NCI-H128 (cell line): Measurements from ENCODE around the gene RNF225.
A peak's percentile ranks its signal among the peaks of the same experiment; 100 is the strongest.
"Not testable (repeated sequence)": the region's sequence is repeated elsewhere in the genome, so short reads cannot be mapped to it uniquely, and the experiment has no call there.

ENCODE experiments used
- DNase-seq: peaks from one replicate; lab custom pipeline; 2025; ENCODE audit not compliant: unreplicated experiment; lab: John Stamatoyannopoulos, UW

RNF225 gene

DNA sequence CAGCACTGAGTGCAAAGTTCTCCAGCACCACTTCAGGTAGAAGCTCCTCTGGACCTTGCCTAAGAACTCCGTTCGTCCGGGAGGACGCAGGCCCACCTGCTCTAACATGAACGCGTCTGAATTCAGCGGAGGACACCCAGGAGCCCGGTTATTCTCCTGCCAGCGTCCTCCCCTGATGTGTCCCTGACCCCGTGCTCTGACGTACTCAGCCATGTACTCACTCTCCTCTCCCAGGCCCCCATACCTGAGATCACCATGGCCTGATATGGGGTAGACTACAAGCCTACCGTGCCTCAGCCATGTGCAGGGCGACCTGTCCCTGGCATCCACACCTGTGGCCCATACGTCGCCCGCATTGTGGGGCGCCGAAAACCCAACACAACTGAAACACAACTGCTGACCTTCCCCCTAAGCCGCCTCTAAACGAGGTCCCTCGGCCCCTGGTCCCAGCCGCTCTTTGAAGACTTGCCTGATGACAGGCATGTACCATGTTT lies 12.2 kb downstream of the RNF225 start:
- DNase-seq = no peak

DNA sequence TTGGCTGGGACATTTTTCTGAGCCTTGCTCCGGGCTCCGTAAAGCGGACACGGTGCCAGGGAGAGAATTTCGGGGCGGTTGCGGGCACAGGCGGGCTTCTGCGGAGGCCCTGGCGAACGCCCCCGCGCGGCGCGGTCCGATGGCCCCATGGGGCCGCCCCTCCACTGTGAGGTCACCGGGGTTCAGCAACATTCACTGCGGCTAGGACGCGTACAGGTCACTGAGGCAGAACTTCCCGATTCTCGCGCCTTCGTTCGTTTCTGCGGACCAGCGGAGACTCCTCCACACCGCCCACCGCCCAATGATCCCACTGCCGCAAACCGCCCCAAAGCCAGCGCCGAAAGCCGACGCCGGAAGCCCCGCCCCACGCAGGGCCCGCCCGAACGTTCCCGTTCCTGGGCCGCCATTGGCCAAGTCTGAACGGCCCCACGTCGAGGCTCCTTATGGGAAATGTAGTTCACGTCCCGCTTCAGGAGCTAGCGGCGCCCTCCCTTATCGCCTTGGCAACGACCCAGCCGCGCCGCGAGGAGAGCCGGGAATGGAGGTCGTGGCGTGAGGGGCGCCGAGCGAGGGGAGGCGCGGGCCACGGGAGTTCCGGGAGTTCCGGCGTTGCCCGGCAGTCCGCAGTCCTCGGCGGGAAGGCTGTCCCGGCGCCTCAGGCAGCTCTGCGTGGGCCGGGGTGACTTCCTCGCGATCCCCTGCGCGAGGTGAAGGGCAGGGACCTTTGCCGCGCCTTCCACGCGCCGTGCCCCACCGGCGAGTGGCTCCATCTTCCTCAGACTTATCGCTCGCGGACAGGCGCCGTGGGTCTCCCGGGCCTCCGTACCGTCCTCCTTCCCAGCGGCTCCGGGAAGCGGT lies 12.9 kb downstream of the RNF225 start, which contains the start of gene ZNF584:
Gene ZNF584, plus strand, starts transcription at position 498 of the 858 bp plus-strand sequence. CDS start 499 bp downstream, outside the sequence.
- peak; percentile 96 for DNase-seq

DNA sequence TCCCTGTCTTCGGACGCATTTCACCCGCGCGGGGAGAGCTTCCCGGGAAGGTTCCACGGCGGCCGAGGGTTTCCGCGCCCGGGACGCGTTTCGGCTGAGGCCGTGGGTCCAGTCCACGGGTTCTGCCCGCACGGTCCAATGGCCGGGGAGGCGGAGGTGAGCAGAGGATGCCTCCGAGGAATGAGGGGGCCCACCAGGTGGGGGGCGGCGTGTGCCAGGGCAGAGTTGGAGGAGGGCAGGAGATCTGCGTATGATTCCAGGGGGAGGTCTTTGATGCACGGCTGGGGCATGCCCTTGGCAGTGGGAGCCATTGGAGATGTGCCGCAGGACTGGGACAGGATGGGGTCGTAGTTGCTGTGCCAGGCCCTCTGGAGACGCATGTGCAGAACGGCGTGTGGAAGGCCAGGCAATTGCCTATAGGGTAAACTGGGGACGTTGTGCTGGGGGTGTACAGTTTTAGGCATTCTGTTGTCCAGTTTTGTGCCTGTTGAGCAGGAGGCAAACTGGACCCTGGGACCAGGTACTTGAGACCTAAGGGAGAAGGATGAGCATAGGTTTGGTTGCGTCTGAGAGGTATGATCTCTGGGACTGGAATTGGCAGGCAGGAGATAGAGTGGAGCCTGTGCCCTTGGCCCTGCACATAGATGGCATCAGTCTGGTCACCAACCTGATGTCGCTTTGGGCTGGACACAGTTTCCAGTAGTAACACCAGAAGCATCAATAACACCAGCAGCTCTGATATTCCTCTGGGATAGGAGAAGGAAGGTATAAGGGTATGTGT lies 13.7 kb downstream of the RNF225 start:
- no peak for DNase-seq

DNA sequence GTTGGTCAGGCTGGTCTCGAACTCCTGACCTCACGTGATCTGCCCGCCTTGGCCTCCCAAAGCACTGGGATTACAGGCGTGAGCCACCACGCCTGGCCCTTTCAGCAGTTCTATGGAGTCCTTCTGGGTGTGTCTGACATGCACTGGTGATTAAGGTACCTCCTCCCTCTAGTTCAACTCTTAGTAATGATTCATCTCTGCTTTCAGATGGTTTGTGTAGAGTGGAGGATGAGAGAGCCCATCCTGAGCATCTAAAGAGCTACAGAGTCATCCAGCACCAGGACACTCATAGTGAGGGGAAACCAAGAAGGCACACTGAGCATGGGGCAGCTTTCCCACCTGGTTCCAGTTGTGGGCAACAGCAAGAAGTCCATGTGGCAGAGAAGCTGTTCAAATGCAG lies 21.1 kb downstream of the RNF225 start:
- DNase-seq = no peak

DNA sequence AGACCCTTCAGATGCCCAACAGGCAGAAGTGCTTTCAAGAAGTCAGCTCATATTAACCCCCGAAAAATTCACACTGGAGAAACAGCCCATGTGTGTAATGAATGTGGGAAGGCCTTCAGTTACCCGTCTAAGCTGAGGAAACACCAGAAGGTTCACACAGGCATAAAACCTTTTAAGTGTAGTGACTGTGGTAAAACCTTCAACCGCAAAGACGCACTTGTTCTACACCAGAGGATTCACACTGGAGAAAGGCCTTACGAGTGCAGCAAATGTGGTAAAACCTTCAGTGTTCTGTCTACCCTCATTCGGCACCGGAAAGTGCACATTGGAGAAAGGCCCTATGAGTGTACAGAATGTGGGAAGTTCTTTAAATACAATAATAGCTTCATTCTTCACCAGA lies 21.6 kb downstream of the RNF225 start:
- no peak for DNase-seq

DNA sequence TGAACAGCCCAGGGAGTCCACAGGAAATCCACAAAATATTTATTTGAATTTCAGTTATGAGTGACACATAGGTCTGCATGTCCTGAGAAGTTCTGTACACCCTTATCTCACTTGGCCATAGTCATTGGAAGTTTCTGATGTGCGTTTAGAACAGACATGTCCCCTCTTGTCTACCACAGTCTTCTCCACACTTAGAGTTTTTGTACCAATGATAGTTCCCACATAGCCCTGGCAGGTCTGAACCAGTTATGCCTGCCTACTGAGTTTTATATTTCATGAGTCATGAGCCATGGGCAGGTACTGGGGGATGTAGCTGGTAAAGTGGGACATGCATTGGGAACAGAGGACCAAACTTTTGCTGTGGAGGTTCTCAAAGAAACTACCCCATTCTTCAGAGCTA lies 33.2 kb downstream of the RNF225 start:
- no peak for DNase-seq

DNA sequence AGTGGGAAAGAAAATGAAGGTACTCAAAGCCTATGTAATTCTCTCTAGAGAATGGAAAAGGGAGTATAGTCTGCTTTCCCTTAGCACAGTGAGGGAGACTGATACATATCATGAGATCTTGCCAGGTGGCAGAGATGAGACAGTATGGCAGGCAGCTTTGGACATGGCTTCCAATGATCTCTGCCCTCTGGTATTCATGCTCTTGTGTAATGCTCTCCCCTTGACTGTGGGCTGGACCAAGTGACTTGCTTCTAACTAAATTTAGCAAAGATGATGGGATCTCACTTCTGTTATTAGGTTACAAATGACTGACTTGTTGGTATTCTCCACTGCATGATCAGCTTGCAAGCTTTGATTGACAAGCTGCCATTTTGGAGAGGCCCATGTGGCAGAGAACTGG lies 34.3 kb downstream of the RNF225 start:
- no peak for DNase-seq

DNA sequence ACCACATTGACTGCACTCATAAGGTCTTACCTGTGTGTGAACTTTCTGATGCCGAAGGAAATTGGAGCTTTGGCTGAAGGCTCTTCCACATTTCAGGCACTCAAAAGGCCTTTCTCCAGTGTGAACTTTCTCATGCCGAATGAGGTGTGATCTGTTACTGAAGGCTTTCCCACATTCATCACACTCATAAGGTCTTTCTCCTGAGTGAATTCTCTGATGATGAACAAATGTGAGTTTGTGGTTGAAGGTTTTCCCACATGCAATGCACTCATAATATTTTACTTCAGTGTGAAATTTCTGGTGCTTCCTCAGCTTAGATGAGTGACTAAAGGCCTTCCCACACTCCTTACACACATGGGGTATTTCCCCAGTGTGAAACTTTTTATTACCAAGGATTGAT lies 38.8 kb downstream of the RNF225 start:
- no peak for DNase-seq

DNA sequence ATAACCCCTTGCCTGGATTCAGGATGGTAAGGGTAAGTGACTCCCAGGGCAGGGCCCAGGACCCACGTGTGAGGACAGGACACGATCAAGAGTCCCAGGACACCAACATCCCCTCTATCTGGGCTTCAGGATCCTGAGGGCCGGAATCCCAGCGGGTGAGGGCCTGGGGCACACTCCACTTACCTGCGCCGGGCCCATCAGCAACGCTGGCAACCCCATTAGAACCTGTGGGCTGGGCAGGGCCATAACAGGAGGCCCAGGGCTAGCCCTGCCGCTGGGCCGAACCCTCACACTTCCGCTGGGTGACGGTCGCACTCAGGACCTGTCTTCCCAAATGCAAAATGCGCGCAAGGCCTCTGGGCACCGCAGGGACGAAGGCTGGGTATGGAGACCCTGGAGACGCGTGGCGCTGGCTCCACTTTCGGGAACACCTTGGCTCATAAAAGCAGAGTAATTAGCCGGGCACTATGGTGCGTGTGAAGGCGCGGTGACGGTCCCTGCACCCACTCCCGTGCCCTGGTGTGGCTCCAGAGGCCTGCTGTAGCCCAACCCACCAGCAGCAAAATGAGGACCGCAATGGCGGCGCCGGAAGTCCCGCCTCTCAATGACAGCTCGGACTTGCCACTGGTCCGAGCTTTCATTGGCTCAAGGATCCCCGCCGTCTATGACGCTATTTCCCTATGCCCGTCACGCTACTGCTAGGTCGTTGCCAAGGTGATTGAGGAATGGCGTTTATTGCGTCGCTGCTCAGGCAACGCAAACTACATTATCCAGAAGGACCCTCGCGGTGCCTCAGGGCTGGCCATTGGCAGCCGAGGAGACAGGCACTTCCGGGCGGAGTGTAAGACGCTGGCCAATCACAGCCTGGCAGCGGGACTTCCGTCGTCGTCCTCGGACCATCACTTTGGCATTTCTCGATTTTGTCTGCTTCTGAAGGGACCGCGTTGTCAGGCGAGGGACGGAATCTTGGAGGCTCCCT lies 44.4 kb downstream of the RNF225 start, which contains the start of gene ZNF132:
Gene ZNF132, minus strand, starts transcription at position 578 of the 979 bp plus-strand sequence. Its CDS starts 332 bp downstream, at position 246.
- DNase-seq = no peak

DNA sequence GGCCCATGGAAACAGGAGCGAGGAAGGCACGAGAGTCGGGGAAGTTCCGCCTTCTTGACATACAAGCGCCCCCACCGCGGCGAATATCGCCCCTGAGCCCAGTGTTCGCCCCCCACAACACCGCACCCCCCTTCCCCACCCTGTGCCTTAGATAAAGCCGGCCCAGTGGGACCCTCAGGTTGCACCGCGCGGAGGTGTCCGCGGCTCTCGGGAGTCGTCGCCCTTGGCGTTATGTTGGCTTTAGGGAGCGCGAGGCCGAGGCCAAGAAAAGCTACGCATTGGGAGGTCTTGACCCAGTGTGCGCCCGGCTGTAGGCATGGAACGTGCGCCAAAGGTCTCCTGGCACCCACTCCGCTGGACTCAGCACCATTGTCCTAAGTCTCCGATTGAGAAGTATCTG lies 45.1 kb downstream of the RNF225 start:
- DNase-seq = no peak

DNA sequence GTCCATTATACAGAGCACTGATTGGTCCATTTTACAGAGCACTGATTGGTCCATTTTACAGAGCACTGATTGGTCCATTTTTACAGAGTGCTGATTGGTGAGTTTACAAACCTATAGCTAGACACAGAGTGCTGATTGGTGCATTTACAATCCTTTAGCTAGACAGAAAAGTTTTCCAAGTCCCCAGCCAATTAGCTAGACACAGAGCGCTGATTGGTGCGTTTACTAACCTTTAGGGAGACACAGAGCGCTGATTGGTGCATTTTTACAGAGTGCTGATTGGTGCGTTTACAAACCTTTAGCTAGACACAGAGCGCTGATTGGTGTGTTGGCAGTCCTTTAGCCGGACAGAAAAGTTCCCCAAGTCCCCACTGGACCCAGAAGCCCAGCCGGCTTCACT lies 47.5 kb downstream of the RNF225 start:
- DNase-seq = not testable (repeated sequence)
